DMS 273 (cell line): ENCODE measurements around the gene S100A7.
A peak's percentile ranks its signal among the peaks of the same experiment; 100 is the strongest.
"Not testable (repeated sequence)": the region's sequence is repeated elsewhere in the genome, so short reads cannot be mapped to it uniquely, and the experiment has no call there.

Experiments used
- DNase-seq: peaks from one replicate; lab custom pipeline; 2025; ENCODE audit not compliant: unreplicated experiment; lab: John Stamatoyannopoulos, UW

The S100A7 gene

DNA sequence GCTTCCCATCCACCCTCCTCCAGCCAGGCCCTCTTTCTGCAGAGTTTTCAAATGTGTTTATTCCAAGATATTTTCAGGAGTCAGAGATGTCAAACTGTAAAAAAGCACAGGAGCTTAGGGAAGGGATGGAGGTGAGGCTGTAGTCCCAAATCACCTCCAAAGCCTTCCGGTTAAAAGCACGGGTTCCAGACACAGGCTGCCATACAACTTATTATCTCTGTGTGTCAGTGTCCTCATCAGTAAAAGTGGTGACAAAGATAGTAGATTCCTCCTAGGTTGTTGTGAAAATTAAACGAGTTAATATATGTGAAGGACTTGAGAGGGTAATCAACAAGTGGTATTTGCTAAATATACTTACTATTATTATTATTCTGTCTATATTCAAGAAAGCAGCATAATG lies 29.0 kb downstream of the S100A7 start:
- no peak for DNase-seq

GRCh38 chr1:153431002-153431401 lies 29.4 kb downstream of the S100A7 start:
- DNase-seq, result no peak

GRCh38 chr1:153430561-153430960 lies 29.9 kb downstream of the S100A7 start:
- DNase-seq, result no peak

DNA sequence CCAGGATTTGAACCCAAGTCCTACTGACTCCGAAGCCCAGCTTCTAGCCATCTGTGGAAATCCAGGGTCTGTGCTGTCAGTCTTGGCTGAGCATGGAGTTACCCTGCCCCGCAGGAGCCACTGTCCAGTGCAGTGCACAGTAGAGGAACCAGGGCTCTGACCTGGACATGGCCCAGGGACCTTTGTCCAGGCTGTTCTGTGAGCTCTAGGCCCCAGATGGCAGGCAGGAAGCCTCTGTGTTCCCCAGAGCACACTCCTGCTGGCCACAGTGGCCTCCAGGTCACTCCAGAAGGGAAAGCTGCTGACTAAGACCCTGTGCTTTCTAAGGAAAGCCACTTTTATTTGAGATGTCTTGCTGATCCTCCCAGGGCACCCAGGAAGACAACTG lies 30.3 kb downstream of the S100A7 start:
- DNase-seq, result no peak

DNA sequence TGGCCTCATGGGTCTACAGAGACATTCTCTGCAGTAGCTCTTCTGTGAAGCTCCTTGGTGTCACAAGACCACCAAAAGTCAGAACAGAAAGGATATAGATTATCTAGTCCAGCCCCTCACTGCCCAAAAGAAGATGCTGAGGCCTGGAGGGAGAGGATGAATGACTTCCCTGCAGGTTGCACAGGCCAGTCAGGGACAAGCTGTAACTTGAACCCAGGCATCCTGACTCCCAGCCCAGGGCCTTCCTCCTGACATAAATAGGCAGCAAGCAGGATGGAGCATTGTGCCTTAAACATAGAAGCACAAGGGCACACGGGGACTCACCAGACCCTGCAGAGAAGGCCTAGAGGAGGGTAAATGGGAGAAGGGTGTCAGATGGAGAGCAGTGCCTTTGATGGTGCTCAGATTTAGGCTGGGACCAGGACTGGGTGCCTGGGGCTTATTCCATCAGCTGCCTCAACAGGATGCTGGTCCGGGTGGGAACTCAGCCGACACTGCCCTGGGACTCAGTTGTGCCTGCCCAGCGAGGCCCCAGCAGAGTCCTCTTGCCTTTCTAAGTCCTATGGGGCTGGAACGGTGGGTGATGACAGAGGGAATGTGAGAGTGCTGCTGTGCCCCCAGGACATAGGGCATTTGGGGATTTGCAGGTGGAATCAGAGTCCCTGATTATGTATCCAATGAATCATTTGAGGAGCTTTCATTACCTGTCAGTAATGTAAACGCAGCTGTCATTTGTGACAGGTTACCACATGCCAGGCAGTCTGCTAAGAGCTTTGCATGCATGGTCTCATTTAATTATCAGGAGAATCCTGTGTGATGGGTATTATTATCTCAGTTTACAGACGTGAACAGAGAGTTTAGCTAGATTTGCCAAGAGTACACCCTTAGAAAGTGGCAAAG lies 30.9 kb downstream of the S100A7 start:
- no peak for DNase-seq

GRCh38 chr1:153428791-153429190 lies 31.7 kb downstream of the S100A7 start:
- peak; percentile 8 for DNase-seq

GRCh38 chr1:153428073-153428638 lies 32.3 kb downstream of the S100A7 start:
- DNase-seq, result no peak

GRCh38 chr1:153426809-153427208 lies 33.6 kb downstream of the S100A7 start:
- DNase-seq, result no peak

DNA sequence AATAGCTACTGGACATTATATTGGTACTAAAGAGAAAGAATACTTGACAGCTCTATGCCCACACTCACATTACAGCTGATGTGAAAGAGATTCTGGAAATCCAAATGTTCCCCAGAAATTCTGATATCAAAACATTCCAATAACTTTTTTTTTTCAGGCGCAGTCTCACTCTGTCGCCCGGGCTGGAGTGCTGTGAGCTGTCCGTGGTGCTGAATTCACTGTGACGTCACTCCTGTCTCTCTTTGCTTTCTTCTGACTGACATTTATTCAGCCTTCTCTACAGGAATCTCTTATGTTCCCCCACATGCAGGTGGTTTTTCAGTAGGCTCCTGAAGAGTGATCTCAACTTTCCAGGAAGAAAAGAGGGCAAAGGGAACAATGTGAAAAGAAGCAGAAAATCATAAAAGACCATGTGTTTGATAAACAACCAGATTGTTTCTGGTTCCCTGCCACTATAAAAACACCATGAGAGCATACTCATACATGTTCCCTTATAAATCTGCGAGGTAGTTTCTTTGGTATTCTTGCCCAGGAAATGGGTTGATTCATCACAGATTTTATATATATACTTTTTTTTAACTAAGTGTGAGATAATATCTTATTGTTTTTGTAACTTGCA lies 37.9 kb downstream of the S100A7 start:
- peak; percentile 69 for DNase-seq

- DNase-seq, result no peak
Observed at GRCh38 chr1:153420306-153420705, 40.1 kb downstream of the S100A7 start.

DNA sequence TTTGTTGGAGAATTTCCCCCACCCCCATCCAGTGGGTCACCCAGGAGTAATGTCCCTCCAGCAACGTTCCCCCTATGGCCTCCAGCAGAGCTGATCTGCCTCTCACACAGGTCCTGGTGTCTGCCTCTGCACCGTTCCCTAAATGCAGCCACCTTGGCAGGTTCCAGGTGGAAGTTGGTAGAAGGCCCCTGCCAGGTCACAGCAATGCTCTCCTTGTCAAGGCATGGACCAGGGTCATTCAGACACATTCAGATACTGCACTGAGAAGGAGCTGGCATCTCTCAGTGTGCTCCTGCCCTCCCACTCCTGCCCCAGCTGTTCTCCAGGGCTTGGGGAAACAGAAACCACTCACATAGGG lies 41.0 kb downstream of the S100A7 start:
- DNase-seq, result not testable (repeated sequence)

DNA sequence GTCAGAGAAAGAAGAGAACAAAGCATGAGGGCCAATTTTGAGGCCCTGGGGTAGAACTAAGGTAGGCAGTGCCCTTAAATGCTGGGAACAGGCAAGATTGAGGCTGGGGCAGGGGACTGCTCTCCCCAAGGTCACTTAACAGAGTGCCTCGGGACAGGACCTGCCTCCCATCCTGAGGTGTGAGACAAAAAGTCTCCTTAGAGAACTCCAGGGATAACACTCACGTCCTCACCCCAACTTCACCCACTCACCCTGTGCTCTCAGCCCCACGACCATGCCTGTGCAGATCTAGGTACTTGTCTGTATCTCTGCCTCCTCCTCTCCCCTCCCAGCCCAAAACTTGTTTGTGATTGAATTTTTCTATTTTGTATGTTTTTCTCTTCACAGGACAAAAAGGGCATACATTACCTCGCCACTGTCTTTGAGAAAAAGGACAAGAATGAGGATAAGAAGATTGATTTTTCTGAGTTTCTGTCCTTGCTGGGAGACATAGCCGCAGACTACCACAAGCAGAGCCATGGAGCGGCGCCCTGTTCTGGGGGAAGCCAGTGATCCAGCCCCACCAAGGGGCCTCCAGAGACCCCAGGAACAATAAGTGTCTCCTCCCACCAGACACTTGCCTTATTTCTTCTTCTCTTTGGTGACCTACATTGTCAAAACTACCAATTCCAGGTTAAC lies 41.6 kb downstream of the S100A7 start:
- DNase-seq, result not testable (repeated sequence)

- no peak for DNase-seq
Observed at GRCh38 chr1:153417136-153417888, 43.1 kb downstream of the S100A7 start.

DNA sequence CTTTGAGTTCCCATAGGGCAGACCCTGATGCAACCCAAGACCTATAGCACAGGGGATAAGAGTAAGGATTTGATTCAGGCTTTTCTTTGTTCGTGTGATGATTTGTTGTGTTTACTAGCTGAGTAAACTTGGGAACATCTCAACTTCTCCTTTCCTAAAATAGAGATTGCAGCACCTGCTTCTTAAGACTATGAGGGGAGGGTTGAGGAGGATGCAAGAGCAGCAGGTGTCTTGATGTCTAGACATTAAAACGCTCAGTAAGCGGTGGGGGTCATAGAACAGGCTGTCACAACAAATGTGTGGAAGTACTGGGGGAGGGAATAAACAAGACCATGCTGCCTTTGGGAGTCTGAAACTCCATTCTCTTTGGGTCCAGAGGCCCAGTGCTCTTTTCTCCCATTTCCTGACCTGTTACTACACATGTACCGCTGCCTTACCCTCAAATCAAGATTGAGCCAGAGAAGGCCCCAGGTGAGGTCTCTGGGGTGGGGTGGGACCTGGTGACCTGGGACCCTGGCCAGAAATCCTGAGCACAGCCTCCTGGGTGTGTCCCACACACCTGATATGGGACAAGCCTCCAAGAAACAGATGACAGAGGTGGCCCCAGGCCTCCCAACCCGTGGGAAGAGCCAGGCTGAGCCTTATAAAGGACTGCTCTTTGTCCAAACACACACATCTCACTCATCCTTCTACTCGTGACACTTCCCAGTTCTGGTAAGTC lies 44.4 kb downstream of the S100A7 start, which contains the start of gene S100A7A:
S100A7A (plus strand) TSS at position 671 of the 721 bp plus-strand sequence. CDS start 1,563 bp downstream, outside the sequence.
- no peak for DNase-seq

- not testable (repeated sequence) for DNase-seq
Observed at GRCh38 chr1:153413961-153414360, 46.5 kb downstream of the S100A7 start.
